ENCODE results near the gene DCBLD2. TPM values are rescaled to one million over a fixed set of nuclear protein-coding genes. Genes with fewer than 3 reads are reported as not detected.

Gene DCBLD2
- total and polyA plus RNA-seq, 2 of the 13 experiments (the other 11 are each of a cell fraction or from before 2014, with no cell fraction given) = 43.8 to 56.9 TPM

GRCh38 chr3:98778852-98779413 is 122.6 kb downstream of the DCBLD2 start (continued):
- TF ChIP-seq TFAP4 (IDR thresholded peaks at IDR 0.05; ENCODE audit: borderline replicate concordance, low read depth) = peak; percentile 90
- TF ChIP-seq TRIM24 (CRISPR knock-in tag; IDR thresholded peaks at IDR 0.05) = 0 out of 2 replicates have a peak, but pooled peaks have one; percentile 37
- TF ChIP-seq SIX4 (CRISPR knock-in tag; IDR thresholded peaks at IDR 0.05) = peak; percentile 50; the same call in 1 of the 2 replicates
- peak; percentile 72 to 87; a peak in 3 of 4 replicates for TF ChIP-seq EP300 (IDR thresholded peaks at IDR 0.05; ENCODE audit: low read depth in 2 of 2, low read length in 2 of 2)
- peak; percentile 54; the same call in 1 of the 2 replicates for TF ChIP-seq EP300 (CRISPR knock-in tag; IDR thresholded peaks at IDR 0.05; ENCODE audit: borderline replicate concordance)
- TF ChIP-seq ATF2 (CRISPR knock-in tag; IDR thresholded peaks at IDR 0.05) = peak; percentile 82; the same call in 1 of the 2 replicates
- peak; percentile 92 for TF ChIP-seq PHF21A (CRISPR knock-in tag; IDR thresholded peaks at IDR 0.05)
- TF ChIP-seq TBX2 (CRISPR knock-in tag; IDR thresholded peaks at IDR 0.05; ENCODE audit: borderline replicate concordance) = peak; percentile 78
- peak; percentile 68; the same call in 1 of the 2 replicates for TF ChIP-seq ZNF317 (CRISPR knock-in tag; IDR thresholded peaks at IDR 0.05)
- TF ChIP-seq ZNF281 (CRISPR knock-in tag; IDR thresholded peaks at IDR 0.05; ENCODE audit: borderline replicate concordance) = peak; percentile 44; the same call in 1 of the 2 replicates
- no peak for TF ChIP-seq BRD4 (CRISPR knock-in tag; IDR thresholded peaks at IDR 0.05)
- peak; percentile 82; the same call in 1 of the 2 replicates for TF ChIP-seq ZNF788 (CRISPR knock-in tag; IDR thresholded peaks at IDR 0.05; ENCODE audit: borderline replicate concordance)
- TF ChIP-seq KLF11 (CRISPR knock-in tag; IDR thresholded peaks at IDR 0.05) = no peak
- TF ChIP-seq DPF2 (CRISPR knock-in tag; IDR thresholded peaks at IDR 0.05; ENCODE audit: borderline replicate concordance, low read depth) = peak; percentile 64; the same call in 1 of the 2 replicates
- TF ChIP-seq ZNF609 (CRISPR knock-in tag; IDR thresholded peaks at IDR 0.05; ENCODE audit: borderline replicate concordance) = peak; percentile 43; the same call in 1 of the 2 replicates
- TF ChIP-seq CEBPB (IDR thresholded peaks at IDR 0.05; ENCODE audit: borderline replicate concordance, low read depth, low read length) = peak; percentile 99
- TF ChIP-seq GZF1 (CRISPR knock-in tag; IDR thresholded peaks at IDR 0.05) = peak; percentile 31; the same call in 1 of the 2 replicates
- no peak for TF ChIP-seq ZNF790 (CRISPR knock-in tag; IDR thresholded peaks at IDR 0.05; ENCODE audit: borderline replicate concordance)
- TF ChIP-seq ZNF451 (CRISPR knock-in tag; IDR thresholded peaks at IDR 0.05) = no peak

All from HepG2 (cell line).